Measurements from ENCODE around the gene LGI2.

Gene LGI2

GRCh38 chr4:24979554-24979953, 51.2 kb downstream of the LGI2 start:
- Histone ChIP-seq H3K23ac (ENCODE audit: low read depth, low read length, poor library complexity) (no peak overlapping the region), H3K4me3 (ENCODE audit: low read length in 2 of 2) (no peak overlapping the region), H3K36me3 (replicated peaks in 1 of 2; ENCODE audit: control insufficient read depth in 2 of 2, insufficient read depth in 2 of 2, low read length in 2 of 2) (no peaks in the 10 kb centered on the region), H4K8ac (ENCODE audit: low read depth, low read length) (no peak overlapping the region), H3K9ac (ENCODE audit: low read depth, low read length, poor library complexity) (no peak overlapping the region), H3K9me3 (replicated peaks in 1 of 2; ENCODE audit: control insufficient read depth in 2 of 2, insufficient read depth in 1 of 2, low read depth in 1 of 2, low read length in 2 of 2) (no peaks in the 10 kb centered on the region), H3K4me1 (ENCODE audit: control insufficient read depth in 2 of 2, insufficient read depth in 1 of 2, low read depth in 1 of 2, low read length in 2 of 2) (peaks cover 2 to 7% of the 10 kb centered on the region in 2 donors), H2AFZ (ENCODE audit: low read length) (peak overlapping the region; percentile 30), H2BK15ac (ENCODE audit: low read length) (no peak overlapping the region), H3K79me1 (ENCODE audit: low read depth, low read length) (no peaks in the 10 kb centered on the region), H4K91ac (ENCODE audit: low read depth, low read length, poor library complexity) (no peak overlapping the region), H3K27me3 (ENCODE audit: control insufficient read depth in 3 of 3, insufficient read depth in 3 of 3, low read depth in 1 of 3, low read length in 3 of 3) (peaks cover 0 to 14% (median 0%) of the 10 kb centered on the region in 3 experiments), H2BK12ac (ENCODE audit: low read length) (no peak overlapping the region), H3K27ac (replicated peaks; ENCODE audit: low read length) (no peak overlapping the region), H3K18ac (ENCODE audit: low read length) (no peak overlapping the region), H3K4me2 (ENCODE audit: insufficient read depth, low read length, poor library complexity, severe bottlenecking) (no peak overlapping the region), H2BK5ac (ENCODE audit: low read length) (no peak overlapping the region), H3K4ac (ENCODE audit: low read length) (no peak overlapping the region), H3K14ac (ENCODE audit: low read length) (no peak overlapping the region), H2AK5ac (ENCODE audit: low read depth, low read length) (no peak overlapping the region), H2BK120ac (ENCODE audit: low read depth, low read length) (no peak overlapping the region)
- no CpG with 5 or more reads among the region's 7 CpGs for WGBS, 2 donors (ENCODE audit: extremely low coverage in 2 of 2, insufficient read length in 2 of 2, insufficient replicate concordance in 1 of 2)
- no peak for DNase-seq (ENCODE audit: low spot score)

GRCh38 chr4:24978291-24979075, 52.3 kb downstream of the LGI2 start:
- Histone ChIP-seq H3K4me2 (ENCODE audit: insufficient read depth, low read length, poor library complexity, severe bottlenecking) (no peak overlapping the region), H3K9ac (ENCODE audit: low read depth, low read length, poor library complexity) (no peak overlapping the region), H3K23ac (ENCODE audit: low read depth, low read length, poor library complexity) (no peak overlapping the region), H3K14ac (ENCODE audit: low read length) (no peak overlapping the region), H4K91ac (ENCODE audit: low read depth, low read length, poor library complexity) (no peak overlapping the region), H3K4me1 (ENCODE audit: control insufficient read depth in 2 of 2, insufficient read depth in 1 of 2, low read depth in 1 of 2, low read length in 2 of 2) (peaks cover 0 to 6% of the 10 kb centered on the region in 2 donors), H3K9me3 (replicated peaks in 1 of 2; ENCODE audit: control insufficient read depth in 2 of 2, insufficient read depth in 1 of 2, low read depth in 1 of 2, low read length in 2 of 2) (no peaks in the 10 kb centered on the region), H3K79me1 (ENCODE audit: low read depth, low read length) (no peaks in the 10 kb centered on the region), H2AFZ (ENCODE audit: low read length) (no peak overlapping the region), H3K4me3 (ENCODE audit: low read length in 2 of 2) (no peak overlapping the region), H2BK120ac (ENCODE audit: low read depth, low read length) (no peak overlapping the region), H3K36me3 (replicated peaks in 1 of 2; ENCODE audit: control insufficient read depth in 2 of 2, insufficient read depth in 2 of 2, low read length in 2 of 2) (no peaks in the 10 kb centered on the region), H2BK12ac (ENCODE audit: low read length) (no peak overlapping the region), H3K27me3 (ENCODE audit: control insufficient read depth in 3 of 3, insufficient read depth in 3 of 3, low read depth in 1 of 3, low read length in 3 of 3) (peaks cover 0 to 14% (median 0%) of the 10 kb centered on the region in 3 experiments), H4K8ac (ENCODE audit: low read depth, low read length) (no peak overlapping the region), H3K27ac (replicated peaks; ENCODE audit: low read length) (no peak overlapping the region), H2BK15ac (ENCODE audit: low read length) (no peak overlapping the region), H2AK5ac (ENCODE audit: low read depth, low read length) (no peak overlapping the region), H2BK5ac (ENCODE audit: low read length) (no peak overlapping the region), H3K18ac (ENCODE audit: low read length) (no peak overlapping the region), H3K4ac (ENCODE audit: low read length) (no peak overlapping the region)
- WGBS, 2 donors (ENCODE audit: extremely low coverage in 2 of 2, insufficient read length in 2 of 2, insufficient replicate concordance in 1 of 2), result no CpG with 5 or more reads among the region's 9 CpGs
- DNase-seq (ENCODE audit: low spot score), result no peak

- Histone ChIP-seq H3K4me3 (ENCODE audit: low read length in 2 of 2) (no peak overlapping the region), H3K27me3 (ENCODE audit: control insufficient read depth in 3 of 3, insufficient read depth in 3 of 3, low read depth in 1 of 3, low read length in 3 of 3) (peaks cover 0 to 14% (median 0%) of the 10 kb centered on the region in 3 experiments), H3K23ac (ENCODE audit: low read depth, low read length, poor library complexity) (no peak overlapping the region), H3K18ac (ENCODE audit: low read length) (no peak overlapping the region), H3K4ac (ENCODE audit: low read length) (no peak overlapping the region), H3K9me3 (replicated peaks in 1 of 2; ENCODE audit: control insufficient read depth in 2 of 2, insufficient read depth in 1 of 2, low read depth in 1 of 2, low read length in 2 of 2) (peaks cover 0 to 2% of the 10 kb centered on the region in 2 donors), H3K4me2 (ENCODE audit: insufficient read depth, low read length, poor library complexity, severe bottlenecking) (no peak overlapping the region), H2BK5ac (ENCODE audit: low read length) (no peak overlapping the region), H4K91ac (ENCODE audit: low read depth, low read length, poor library complexity) (no peak overlapping the region), H3K27ac (replicated peaks; ENCODE audit: low read length) (no peak overlapping the region), H3K14ac (ENCODE audit: low read length) (no peak overlapping the region), H3K36me3 (replicated peaks in 1 of 2; ENCODE audit: control insufficient read depth in 2 of 2, insufficient read depth in 2 of 2, low read length in 2 of 2) (no peaks in the 10 kb centered on the region), H4K8ac (ENCODE audit: low read depth, low read length) (no peak overlapping the region), H2BK15ac (ENCODE audit: low read length) (no peak overlapping the region), H2AFZ (ENCODE audit: low read length) (no peak overlapping the region), H3K4me1 (ENCODE audit: control insufficient read depth in 2 of 2, insufficient read depth in 1 of 2, low read depth in 1 of 2, low read length in 2 of 2) (peaks cover 0 to 4% of the 10 kb centered on the region in 2 donors), H2BK120ac (ENCODE audit: low read depth, low read length) (no peak overlapping the region), H3K79me1 (ENCODE audit: low read depth, low read length) (no peaks in the 10 kb centered on the region), H2AK5ac (ENCODE audit: low read depth, low read length) (no peak overlapping the region), H2BK12ac (ENCODE audit: low read length) (no peak overlapping the region), H3K9ac (ENCODE audit: low read depth, low read length, poor library complexity) (no peak overlapping the region)
- no CpG with 5 or more reads among the region's 4 CpGs for WGBS, 2 donors (ENCODE audit: extremely low coverage in 2 of 2, insufficient read length in 2 of 2, insufficient replicate concordance in 1 of 2)
- no peak for DNase-seq (ENCODE audit: low spot score)
Measured at GRCh38 chr4:24975510-24975909, 55.2 kb downstream of the LGI2 start.

GRCh38 chr4:24973747-24974601, 56.8 kb downstream of the LGI2 start:
- Histone ChIP-seq H3K27ac (replicated peaks; ENCODE audit: low read length) (no peak overlapping the region), H3K9ac (ENCODE audit: low read depth, low read length, poor library complexity) (no peak overlapping the region), H3K23ac (ENCODE audit: low read depth, low read length, poor library complexity) (no peak overlapping the region), H2BK12ac (ENCODE audit: low read length) (no peak overlapping the region), H3K18ac (ENCODE audit: low read length) (no peak overlapping the region), H2BK15ac (ENCODE audit: low read length) (no peak overlapping the region), H3K27me3 (ENCODE audit: control insufficient read depth in 3 of 3, insufficient read depth in 3 of 3, low read depth in 1 of 3, low read length in 3 of 3) (peaks cover 0 to 7% (median 0%) of the 10 kb centered on the region in 3 experiments), H2BK120ac (ENCODE audit: low read depth, low read length) (no peak overlapping the region), H3K14ac (ENCODE audit: low read length) (no peak overlapping the region), H3K4me2 (ENCODE audit: insufficient read depth, low read length, poor library complexity, severe bottlenecking) (no peak overlapping the region), H3K9me3 (replicated peaks in 1 of 2; ENCODE audit: control insufficient read depth in 2 of 2, insufficient read depth in 1 of 2, low read depth in 1 of 2, low read length in 2 of 2) (peaks cover 0 to 2% of the 10 kb centered on the region in 2 donors), H2AK5ac (ENCODE audit: low read depth, low read length) (no peak overlapping the region), H2AFZ (ENCODE audit: low read length) (no peak overlapping the region), H3K4me1 (ENCODE audit: control insufficient read depth in 2 of 2, insufficient read depth in 1 of 2, low read depth in 1 of 2, low read length in 2 of 2) (peaks cover 0 to 2% of the 10 kb centered on the region in 2 donors), H3K4ac (ENCODE audit: low read length) (no peak overlapping the region), H4K91ac (ENCODE audit: low read depth, low read length, poor library complexity) (no peak overlapping the region), H3K79me1 (ENCODE audit: low read depth, low read length) (no peaks in the 10 kb centered on the region), H3K36me3 (replicated peaks in 1 of 2; ENCODE audit: control insufficient read depth in 2 of 2, insufficient read depth in 2 of 2, low read length in 2 of 2) (no peaks in the 10 kb centered on the region), H4K8ac (ENCODE audit: low read depth, low read length) (no peak overlapping the region), H2BK5ac (ENCODE audit: low read length) (no peak overlapping the region), H3K4me3 (ENCODE audit: low read length in 2 of 2) (no peak overlapping the region)
- DNase-seq (ENCODE audit: low spot score), result no peak
- WGBS, 2 donors (ENCODE audit: extremely low coverage in 2 of 2, insufficient read length in 2 of 2, insufficient replicate concordance in 1 of 2), result no CpG with 5 or more reads among the region's 24 CpGs
